ENCODE measurements around the gene POMT2. TPM values are rescaled to one million over a fixed set of nuclear protein-coding genes. Genes with fewer than 3 reads are reported as not detected.

Gene POMT2
- total RNA-seq, 2 donors from 2014 or later, result 10.9 to 26.0 TPM

- Mint-ChIP-seq H3K4me3 (no peak overlapping the region), H3K27ac (no peak overlapping the region), H3K36me3 (ENCODE audit: low read depth) (no peaks in the 10 kb centered on the region), H3K9me3 (no peaks in the 10 kb centered on the region), H3K27me3 (peaks cover 16% of the 10 kb centered on the region), H3K4me1 (no peaks in the 10 kb centered on the region)
- no peak for ATAC-seq (replicated peaks)
Measured at GRCh38 chr14:77259025-77259715, 61.5 kb downstream of the POMT2 start.

DNA sequence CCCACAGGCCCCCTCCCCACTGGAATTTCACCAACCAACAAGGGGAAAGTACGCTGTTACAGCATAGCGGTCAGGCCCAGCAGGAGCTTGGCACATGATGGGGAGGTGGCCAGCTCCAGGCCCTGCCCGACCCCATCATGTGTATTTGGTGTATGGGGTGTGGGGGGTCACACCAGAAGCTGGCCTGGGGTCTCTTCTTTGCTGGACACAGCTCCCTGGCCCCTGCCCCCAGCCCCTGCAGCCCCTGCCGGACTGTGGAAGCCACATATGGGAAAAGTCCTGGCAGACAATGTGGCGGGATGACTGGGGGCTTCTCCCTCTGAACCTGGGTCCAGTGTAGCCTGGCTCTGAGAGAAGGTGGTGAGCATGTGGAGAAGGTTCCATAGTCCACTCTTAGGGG, 62.1 kb downstream of the POMT2 start:
- Mint-ChIP-seq H3K27ac (no peak overlapping the region), H3K4me1 (no peaks in the 10 kb centered on the region), H3K9me3 (no peaks in the 10 kb centered on the region), H3K36me3 (ENCODE audit: low read depth) (no peaks in the 10 kb centered on the region), H3K4me3 (no peak overlapping the region), H3K27me3 (peaks cover 21% of the 10 kb centered on the region)
- no peak for ATAC-seq (replicated peaks)

DNA sequence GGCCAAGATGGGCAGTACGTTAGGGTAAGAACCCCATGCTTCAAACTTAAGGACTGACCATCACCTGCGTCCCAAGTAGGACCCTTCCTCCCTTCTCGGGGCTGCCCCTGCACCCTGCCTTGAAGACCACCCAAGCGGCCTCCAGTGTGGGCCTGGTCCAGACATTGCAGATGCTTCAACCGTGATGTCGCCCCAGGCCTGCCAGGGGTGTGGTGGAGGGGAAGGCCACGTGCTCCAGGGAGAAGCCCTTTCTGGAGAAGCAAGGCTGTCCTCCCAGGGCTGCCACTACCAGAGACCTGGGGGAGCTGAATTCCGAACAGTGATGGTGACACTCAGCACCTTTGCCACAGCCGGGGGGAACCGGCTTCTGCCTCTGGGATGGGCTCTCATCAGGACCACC, 63.0 kb downstream of the POMT2 start:
- no peak for ATAC-seq (replicated peaks)
- Mint-ChIP-seq H3K27ac (no peak overlapping the region), H3K36me3 (ENCODE audit: low read depth) (no peaks in the 10 kb centered on the region)

GRCh38 chr14:77256694-77257093, 64.0 kb downstream of the POMT2 start:
- H3K27ac Mint-ChIP-seq, result no peak overlapping the region
- H3K4me3 Mint-ChIP-seq, result no peak overlapping the region
- H3K4me1 Mint-ChIP-seq, result no peaks in the 10 kb centered on the region
- no peaks in the 10 kb centered on the region for H3K9me3 Mint-ChIP-seq
- no peaks in the 10 kb centered on the region for H3K36me3 Mint-ChIP-seq (ENCODE audit: low read depth)
- peaks cover 10% of the 10 kb centered on the region for H3K27me3 Mint-ChIP-seq
- no peak for ATAC-seq (replicated peaks)

More for the DNA sequence above, 63.0 kb downstream of the POMT2 start:
- Mint-ChIP-seq H3K4me3 (no peak overlapping the region), H3K27me3 (peaks cover 15% of the 10 kb centered on the region), H3K4me1 (no peaks in the 10 kb centered on the region), H3K9me3 (no peaks in the 10 kb centered on the region)

DNA sequence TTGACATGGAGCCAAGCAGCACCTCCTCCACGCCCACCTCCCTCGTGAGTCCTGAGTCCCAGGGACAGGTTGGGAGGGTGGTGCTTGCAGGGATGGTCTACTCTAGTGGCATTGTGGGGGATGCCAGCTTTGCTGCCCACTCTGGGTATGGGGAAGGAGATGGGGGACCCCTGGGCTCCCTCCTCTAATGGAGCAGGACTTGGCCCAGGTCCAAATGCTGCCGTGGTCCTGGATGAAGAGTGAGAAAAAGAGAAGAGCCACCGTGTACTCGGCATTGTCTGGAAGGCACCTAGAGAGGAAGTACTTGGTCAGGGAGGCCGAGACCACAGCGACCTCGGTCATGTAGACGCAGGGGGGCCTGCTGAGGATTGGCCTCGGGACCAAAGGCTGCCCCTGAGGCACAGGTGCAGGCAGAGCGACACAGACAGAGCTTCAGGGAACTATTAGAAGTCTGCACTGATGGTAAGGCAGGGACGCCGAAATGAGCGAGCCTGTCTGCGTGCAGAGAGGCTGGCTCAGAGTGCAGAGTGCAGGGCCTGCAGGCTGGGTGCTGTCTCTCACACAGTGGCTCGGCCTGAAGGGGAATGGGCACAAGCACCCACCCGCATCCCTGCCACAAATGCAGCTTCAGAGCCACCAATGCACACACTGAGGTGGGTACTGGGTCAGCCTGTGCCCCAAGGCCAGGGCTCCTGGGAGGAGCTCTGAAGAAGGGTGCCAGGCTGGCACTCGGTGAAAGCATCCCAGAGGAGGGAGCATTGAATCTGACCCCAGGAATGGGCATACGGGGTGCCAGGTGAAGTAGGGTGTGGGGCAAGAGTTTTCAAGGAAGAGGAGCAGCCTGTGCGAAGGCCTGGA, 67.1 kb downstream of the POMT2 start:
- Mint-ChIP-seq H3K36me3 (ENCODE audit: low read depth) (no peaks in the 10 kb centered on the region), H3K9me3 (no peaks in the 10 kb centered on the region), H3K4me3 (no peak overlapping the region), H3K27ac (no peak overlapping the region), H3K4me1 (no peaks in the 10 kb centered on the region), H3K27me3 (peaks cover 4% of the 10 kb centered on the region)
- ATAC-seq (replicated peaks), result no peak

- H3K9me3 Mint-ChIP-seq, result no peaks in the 10 kb centered on the region
- no peak overlapping the region for H3K27ac Mint-ChIP-seq
- no peaks in the 10 kb centered on the region for H3K4me1 Mint-ChIP-seq
- peaks cover 4% of the 10 kb centered on the region for H3K27me3 Mint-ChIP-seq
- H3K36me3 Mint-ChIP-seq (ENCODE audit: low read depth), result no peaks in the 10 kb centered on the region
- no peak overlapping the region for H3K4me3 Mint-ChIP-seq
- no peak for ATAC-seq (replicated peaks)
Measured at GRCh38 chr14:77251870-77252269, 68.8 kb downstream of the POMT2 start.

GRCh38 chr14:77250927-77251326, 69.8 kb downstream of the POMT2 start:
- H3K36me3 Mint-ChIP-seq (ENCODE audit: low read depth), result no peaks in the 10 kb centered on the region

DNA sequence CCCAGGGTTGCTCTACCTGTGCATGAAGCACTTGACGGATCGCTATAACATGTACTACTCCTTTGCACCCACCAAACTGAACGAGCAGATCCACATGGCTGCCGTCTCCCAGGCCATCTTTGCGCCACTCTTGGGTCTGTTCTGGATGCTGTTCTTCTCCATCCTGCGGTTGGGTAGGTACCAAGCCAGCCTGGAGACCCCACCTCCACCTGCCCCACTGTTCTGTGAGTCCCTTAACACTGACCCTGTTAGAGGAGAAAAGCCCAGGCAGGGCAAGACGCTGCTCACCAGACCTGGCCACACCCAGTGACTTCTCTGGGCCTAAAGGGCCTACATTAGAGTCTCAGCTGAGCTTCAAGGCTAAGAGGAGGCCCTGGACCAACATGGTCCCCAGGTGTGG, 71.4 kb downstream of the POMT2 start:
- Mint-ChIP-seq H3K4me1 (no peaks in the 10 kb centered on the region), H3K27me3 (peaks cover 4% of the 10 kb centered on the region), H3K4me3 (no peak overlapping the region), H3K36me3 (ENCODE audit: low read depth) (no peaks in the 10 kb centered on the region), H3K27ac (no peak overlapping the region), H3K9me3 (no peaks in the 10 kb centered on the region)
- no peak for ATAC-seq (replicated peaks)

More at GRCh38 chr14:77250927-77251326, 69.8 kb downstream of the POMT2 start:
- H3K27ac Mint-ChIP-seq, result no peak overlapping the region
- H3K27me3 Mint-ChIP-seq, result peaks cover 4% of the 10 kb centered on the region
- no peaks in the 10 kb centered on the region for H3K9me3 Mint-ChIP-seq
- ATAC-seq (replicated peaks), result peak; percentile 57
- H3K4me1 Mint-ChIP-seq, result no peaks in the 10 kb centered on the region
- no peak overlapping the region for H3K4me3 Mint-ChIP-seq

DNA sequence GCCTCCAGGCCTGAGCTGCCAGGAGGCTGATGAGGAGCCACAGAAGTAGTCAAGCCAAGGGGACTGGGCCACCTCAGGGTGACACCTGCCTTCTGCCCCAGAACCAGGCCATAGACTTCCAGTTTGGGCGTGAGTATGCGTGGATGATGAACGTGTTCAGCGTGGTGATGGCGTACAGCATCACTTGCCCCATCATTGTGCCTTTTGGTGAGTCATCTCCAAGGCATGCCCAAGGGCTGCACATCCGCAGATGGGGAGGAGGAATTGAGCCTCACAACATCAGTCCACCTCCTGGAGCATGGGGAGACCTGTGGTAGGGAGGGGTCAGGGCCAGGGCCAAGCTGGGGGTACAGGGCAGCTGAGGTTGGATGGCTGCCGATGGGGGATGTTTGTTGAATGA, 72.0 kb downstream of the POMT2 start:
- H3K9me3 Mint-ChIP-seq, result no peaks in the 10 kb centered on the region
- H3K36me3 Mint-ChIP-seq (ENCODE audit: low read depth), result no peaks in the 10 kb centered on the region
- ATAC-seq (replicated peaks), result no peak
- no peak overlapping the region for H3K4me3 Mint-ChIP-seq
- no peak overlapping the region for H3K27ac Mint-ChIP-seq
- peaks cover under 1% of the 10 kb centered on the region for H3K27me3 Mint-ChIP-seq
- H3K4me1 Mint-ChIP-seq, result no peaks in the 10 kb centered on the region

DNA sequence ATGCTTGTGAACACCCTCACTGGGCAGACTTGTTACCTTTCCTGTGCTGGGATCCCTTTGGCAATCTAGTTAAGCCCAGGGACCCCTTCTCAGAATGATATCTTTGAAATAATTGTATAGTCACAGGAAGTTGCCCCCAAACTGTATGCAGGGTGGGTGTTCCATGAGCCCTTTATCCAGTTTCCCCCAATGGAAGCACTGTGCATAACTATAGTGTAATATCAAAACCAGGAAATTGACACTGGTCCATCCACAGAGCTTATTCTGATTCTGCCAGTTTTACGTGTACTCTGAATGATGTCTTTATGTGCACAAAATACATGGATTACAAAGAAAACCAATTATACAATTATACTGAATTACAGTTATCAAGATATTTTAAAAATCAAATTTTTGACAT, 73.9 kb downstream of the POMT2 start:
- ATAC-seq (replicated peaks), result no peak
- no peaks in the 10 kb centered on the region for H3K36me3 Mint-ChIP-seq (ENCODE audit: low read depth)
- H3K9me3 Mint-ChIP-seq, result no peaks in the 10 kb centered on the region
- no peaks in the 10 kb centered on the region for H3K4me1 Mint-ChIP-seq
- H3K4me3 Mint-ChIP-seq, result no peak overlapping the region
- H3K27me3 Mint-ChIP-seq, result peaks cover 4% of the 10 kb centered on the region
- H3K27ac Mint-ChIP-seq, result no peak overlapping the region

DNA sequence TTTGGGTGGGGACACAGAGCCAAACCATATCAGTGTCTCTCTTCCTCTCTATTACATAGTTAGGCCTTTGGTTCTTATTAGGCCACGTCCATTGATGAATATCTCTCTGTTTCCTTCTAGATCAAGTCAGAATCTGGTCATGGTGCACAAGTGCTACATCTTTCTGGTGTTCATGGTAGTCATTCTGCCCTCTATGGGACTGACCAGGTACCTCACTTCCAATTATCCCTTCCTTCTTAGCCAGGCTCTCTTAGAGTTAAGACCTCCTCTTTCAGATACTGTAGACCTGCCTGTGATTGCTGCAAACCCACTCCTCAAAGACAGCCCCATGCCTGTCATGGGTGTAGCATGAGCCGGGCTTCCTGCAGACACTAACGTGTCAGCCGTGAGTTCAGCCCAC, 74.9 kb downstream of the POMT2 start:
- Mint-ChIP-seq H3K36me3 (ENCODE audit: low read depth) (no peaks in the 10 kb centered on the region), H3K4me1 (no peaks in the 10 kb centered on the region), H3K9me3 (no peaks in the 10 kb centered on the region), H3K4me3 (no peak overlapping the region), H3K27ac (no peak overlapping the region), H3K27me3 (peaks cover 4% of the 10 kb centered on the region)
- no peak for ATAC-seq (replicated peaks)

DNA sequence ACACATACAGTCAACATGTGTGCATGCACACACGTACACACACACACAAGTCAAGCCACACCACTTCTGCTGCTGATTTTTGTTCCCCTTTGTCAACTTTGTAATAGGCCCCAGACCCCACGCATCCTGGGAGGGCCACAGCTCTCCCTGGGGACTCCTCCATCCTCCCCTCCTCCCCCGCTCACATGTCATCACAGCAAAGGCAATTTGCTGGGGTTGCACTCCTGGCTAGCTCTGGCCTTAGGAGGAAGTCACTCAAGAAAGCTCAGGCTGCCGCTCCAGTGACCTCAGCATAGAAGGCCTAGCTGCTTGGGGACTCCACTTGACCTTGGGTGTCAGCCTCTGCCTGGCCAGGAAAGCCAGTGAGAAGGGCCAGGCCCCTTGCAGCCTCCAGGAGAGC, 76.8 kb downstream of the POMT2 start:
- peaks cover 4% of the 10 kb centered on the region for H3K27me3 Mint-ChIP-seq
- H3K4me3 Mint-ChIP-seq, result no peak overlapping the region
- H3K36me3 Mint-ChIP-seq (ENCODE audit: low read depth), result no peaks in the 10 kb centered on the region
- H3K27ac Mint-ChIP-seq, result no peak overlapping the region
- no peak for ATAC-seq (replicated peaks)
- no peaks in the 10 kb centered on the region for H3K9me3 Mint-ChIP-seq
- no peaks in the 10 kb centered on the region for H3K4me1 Mint-ChIP-seq

GRCh38 chr14:77242752-77243151, 77.9 kb downstream of the POMT2 start:
- H3K9me3 Mint-ChIP-seq, result no peaks in the 10 kb centered on the region
- no peaks in the 10 kb centered on the region for H3K4me1 Mint-ChIP-seq
- H3K4me3 Mint-ChIP-seq, result no peak overlapping the region
- no peaks in the 10 kb centered on the region for H3K36me3 Mint-ChIP-seq (ENCODE audit: low read depth)
- H3K27me3 Mint-ChIP-seq, result peaks cover 4% of the 10 kb centered on the region
- no peak overlapping the region for H3K27ac Mint-ChIP-seq
- ATAC-seq (replicated peaks), result no peak

GRCh38 chr14:77241955-77242354, 78.7 kb downstream of the POMT2 start:
- ATAC-seq (replicated peaks), result no peak
- H3K27ac Mint-ChIP-seq, result no peak overlapping the region
- H3K9me3 Mint-ChIP-seq, result no peaks in the 10 kb centered on the region
- no peaks in the 10 kb centered on the region for H3K36me3 Mint-ChIP-seq (ENCODE audit: low read depth)
- H3K27me3 Mint-ChIP-seq, result peaks cover 4% of the 10 kb centered on the region
- H3K4me1 Mint-ChIP-seq, result no peaks in the 10 kb centered on the region
- H3K4me3 Mint-ChIP-seq, result no peak overlapping the region

- Mint-ChIP-seq H3K4me3 (no peak overlapping the region), H3K36me3 (ENCODE audit: low read depth) (no peaks in the 10 kb centered on the region), H3K27me3 (peaks cover 4% of the 10 kb centered on the region), H3K27ac (no peak overlapping the region), H3K9me3 (no peaks in the 10 kb centered on the region), H3K4me1 (no peaks in the 10 kb centered on the region)
- no peak for ATAC-seq (replicated peaks)
Measured at GRCh38 chr14:77240336-77240915, 80.3 kb downstream of the POMT2 start.

All from activated T-helper 17 cell treated with anti-CD3 and anti-CD28 coated beads, Interleukin-2, amount 50 U/mL, for 72 hours (primary cell).